Transverse colon (tissue), 4 donors: ENCODE data around the gene SNED1.

Experiments
- CTCF ChIP-seq, 5 experiments: fragments of 200-600 bp in 3 of 5; fragments of 450-650 bp in 2 of 5; sonication (generic) in 3 of 5; IDR thresholded peaks; 1 replicate in 2 of 5; 2 replicates in 3 of 5; pipeline ENCODE4 v1.5.1; 2016 to 2017; ENCODE audit warnings: antibody characterized with exemption in 5 of 5, inconsistent platforms in 3 of 5, mild to moderate bottlenecking in 2 of 5, moderate library complexity in 1 of 5
- EP300 ChIP-seq: sonication (generic); formaldehyde crosslinking; IDR thresholded peaks from one replicate; pipeline ENCODE4 v1.6.1; 2017; ENCODE audit warnings: antibody characterized with exemption, low read depth
- POLR2A ChIP-seq: fragments of 450-650 bp; IDR thresholded peaks from one replicate; pipeline ENCODE4 v1.6.1; 2016; ENCODE audit warnings: antibody characterized with exemption, mild to moderate bottlenecking, moderate library complexity
- POLR2AphosphoS5 ChIP-seq, 3 donors: sonication (generic); formaldehyde crosslinking; IDR thresholded peaks; one replicate each; pipeline ENCODE4 v1.6.1; 2016; ENCODE audit warnings: antibody characterized with exemption in 3 of 3

- TF ChIP-seq CTCF (IDR thresholded peaks at IDR 0.05) (no peak), POLR2AphosphoS5 (IDR thresholded peaks at IDR 0.05) (no peak), EP300 (no peak), POLR2A (no peak)
Measured at GRCh38 chr2:241115361-241115760, 116.9 kb downstream of the SNED1 start.
